ENCODE results near the gene MTF1. TPM values are rescaled to one million over a fixed set of nuclear protein-coding genes. Genes with fewer than 3 reads are reported as not detected.

MTF1 gene
- total RNA-seq, 1 donor from 2014 or later: 31.7 TPM

DNA sequence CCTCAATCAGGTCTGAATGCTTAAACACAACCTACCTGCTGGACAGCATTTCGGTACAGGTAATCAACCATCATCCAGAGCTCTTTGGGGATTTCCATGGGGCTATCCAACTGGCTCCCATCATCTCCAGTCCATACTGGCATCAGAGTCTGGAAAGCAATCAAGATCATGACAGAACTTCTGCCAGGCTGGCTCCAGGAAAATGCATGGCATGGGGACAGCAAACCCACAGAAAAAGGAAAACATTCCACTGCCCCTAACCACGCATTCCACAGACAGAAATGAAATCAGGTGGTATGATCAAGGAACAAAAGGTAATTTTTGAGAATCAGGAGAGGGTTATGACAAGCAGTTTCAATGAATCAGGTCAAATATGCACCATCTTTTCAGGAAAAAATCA is 9.1 kb upstream of the MTF1 start:
- intact Hi-C loops (cut with micrococcal nuclease): no loop called here

DNA sequence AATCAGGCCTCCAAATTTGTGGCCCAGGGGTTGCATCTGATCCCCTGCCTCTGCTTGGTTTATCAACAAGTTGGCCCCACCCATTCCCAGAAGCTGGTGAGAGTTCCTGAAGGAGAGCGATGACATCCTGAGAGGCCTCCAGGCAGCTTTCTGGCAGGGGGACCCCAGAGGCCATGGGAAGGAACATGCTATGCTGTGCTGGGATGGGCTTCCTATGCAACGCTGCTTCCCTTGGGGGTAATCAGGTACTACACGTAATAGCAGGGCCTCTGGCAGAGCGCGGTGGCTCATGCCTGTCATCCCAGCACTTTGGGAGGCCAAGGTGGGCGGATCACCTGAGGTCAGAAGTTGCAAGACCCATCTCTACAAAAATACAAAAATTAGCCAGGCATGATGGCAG is 8.4 kb upstream of the MTF1 start:
- intact Hi-C loops (cut with micrococcal nuclease): no loop called here

DNA sequence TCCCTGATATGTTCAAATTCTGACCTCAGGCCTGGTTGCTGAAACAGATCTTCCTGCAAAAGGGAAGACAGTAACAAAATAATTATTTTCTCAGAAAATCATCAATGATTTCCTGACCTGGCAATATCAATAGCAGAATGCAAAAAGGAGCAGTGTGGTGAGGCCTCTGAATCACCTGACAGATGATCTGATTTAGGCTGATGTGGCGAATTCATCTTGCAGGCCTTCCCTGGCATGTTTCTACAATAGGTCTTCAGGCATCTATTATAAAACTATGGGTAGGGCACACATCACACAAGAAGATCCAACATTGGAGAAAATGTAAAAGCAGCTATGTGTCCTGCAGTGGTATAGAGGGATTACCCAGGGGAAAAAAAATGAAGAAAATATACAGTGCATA is 7.1 kb upstream of the MTF1 start:
- intact Hi-C loops (cut with micrococcal nuclease): no loop called here

DNA sequence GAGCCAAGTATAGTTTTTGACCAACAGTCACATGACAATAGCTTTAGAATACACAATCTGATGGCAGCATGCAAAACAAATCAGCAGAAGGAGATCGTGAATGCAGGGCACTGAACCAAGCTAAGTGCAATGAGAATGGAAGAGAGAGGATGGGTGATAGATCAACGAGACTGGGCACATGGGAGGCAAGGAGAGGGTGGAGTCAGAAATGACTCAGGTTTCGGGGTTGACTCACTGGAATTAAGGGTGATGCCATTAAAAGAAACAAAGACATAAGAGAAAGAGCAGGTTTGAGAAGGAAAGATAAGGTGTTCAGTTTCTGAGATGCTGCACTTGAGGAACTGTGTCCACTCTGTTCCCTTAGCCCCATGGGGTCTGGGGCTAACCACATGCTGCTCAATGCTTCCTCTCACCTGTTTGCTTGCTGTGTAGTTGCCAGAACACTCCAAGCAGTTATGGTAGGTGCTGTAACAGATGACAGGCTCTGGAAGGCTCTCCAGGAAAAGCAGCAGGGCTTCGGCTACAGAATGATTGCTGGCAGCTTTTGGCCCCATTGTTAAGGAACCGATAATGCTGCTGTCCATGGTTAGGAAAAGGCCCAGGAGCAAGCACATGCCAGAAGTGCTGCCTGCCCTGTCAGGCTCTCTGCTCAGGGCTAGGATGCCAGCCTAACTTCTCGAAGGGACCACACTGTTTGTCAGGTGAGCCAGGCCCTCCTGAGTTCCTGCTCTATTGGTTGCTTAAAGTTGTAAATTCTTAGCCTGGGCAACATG is 6.1 kb upstream of the MTF1 start:
- intact Hi-C loops (cut with micrococcal nuclease): no loop called here

DNA sequence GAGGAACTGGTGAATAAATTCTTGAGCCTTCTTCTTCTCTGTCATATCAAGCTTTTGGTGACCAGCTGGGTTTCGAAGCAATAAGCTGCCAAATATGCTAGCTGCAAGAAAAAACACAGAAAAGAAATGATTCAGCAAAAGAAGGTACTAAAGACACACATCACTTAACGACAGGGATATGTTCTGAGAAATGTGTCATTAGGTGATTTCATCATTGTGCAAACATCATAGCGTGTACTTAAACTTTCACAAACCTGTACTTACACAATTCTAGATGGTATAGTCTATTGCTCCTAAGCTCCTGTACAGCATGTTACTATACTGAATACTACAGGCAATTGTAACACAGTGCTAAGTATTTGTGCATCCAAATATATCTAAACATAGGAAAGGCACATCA is 2.9 kb upstream of the MTF1 start:
- intact Hi-C loops (cut with micrococcal nuclease): loop anchor here (5.0 kb wide), 1 partner anchor 1010 kb away; the partner anchor contains the start of gene MYCBP

DNA sequence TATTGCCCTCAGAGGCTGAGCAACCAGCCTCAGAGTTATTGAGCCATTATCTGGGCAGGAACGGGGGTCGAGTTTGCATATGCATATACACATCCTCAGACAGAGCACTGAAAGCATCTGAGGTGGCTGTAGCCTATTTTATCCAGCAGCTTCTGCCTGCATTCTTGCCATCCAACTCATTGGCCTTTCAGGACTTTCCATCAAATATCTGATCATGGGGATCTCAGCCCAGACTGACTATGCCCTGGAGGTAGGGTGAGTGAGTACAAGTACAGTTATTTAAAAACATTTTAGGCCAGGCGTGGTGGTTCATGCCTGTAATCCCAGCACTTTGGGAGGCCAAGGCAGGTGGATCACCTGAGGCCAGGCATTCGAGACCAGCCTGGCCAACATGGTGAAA is 1.8 kb upstream of the MTF1 start:
- intact Hi-C loops (cut with micrococcal nuclease): loop anchor here (5.0 kb wide), 1 partner anchor 1011 kb away; the partner anchor contains the start of gene MYCBP

DNA sequence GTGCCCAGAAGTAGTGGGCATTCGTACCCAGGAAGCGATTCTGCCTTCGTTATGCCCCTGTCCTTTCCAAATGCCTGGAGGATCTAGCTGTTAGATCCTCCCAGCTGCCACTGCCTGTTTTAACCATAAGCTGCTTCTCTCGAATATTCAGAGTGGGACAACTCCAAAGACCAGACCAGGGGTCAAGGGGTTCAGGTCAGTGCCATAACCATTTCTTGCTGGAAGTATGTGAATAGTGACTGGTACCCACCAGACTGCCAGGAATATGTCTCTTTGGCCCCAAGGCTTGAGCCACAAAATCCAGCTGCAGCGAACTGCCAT is 914 bp upstream of the MTF1 start:
- intact Hi-C loops (cut with micrococcal nuclease): loop anchor here (1.0 to 5.0 kb wide), 4 partner anchors 49 to 1012 kb away; partner anchors contain the start of genes MYCBP and SF3A3

DNA sequence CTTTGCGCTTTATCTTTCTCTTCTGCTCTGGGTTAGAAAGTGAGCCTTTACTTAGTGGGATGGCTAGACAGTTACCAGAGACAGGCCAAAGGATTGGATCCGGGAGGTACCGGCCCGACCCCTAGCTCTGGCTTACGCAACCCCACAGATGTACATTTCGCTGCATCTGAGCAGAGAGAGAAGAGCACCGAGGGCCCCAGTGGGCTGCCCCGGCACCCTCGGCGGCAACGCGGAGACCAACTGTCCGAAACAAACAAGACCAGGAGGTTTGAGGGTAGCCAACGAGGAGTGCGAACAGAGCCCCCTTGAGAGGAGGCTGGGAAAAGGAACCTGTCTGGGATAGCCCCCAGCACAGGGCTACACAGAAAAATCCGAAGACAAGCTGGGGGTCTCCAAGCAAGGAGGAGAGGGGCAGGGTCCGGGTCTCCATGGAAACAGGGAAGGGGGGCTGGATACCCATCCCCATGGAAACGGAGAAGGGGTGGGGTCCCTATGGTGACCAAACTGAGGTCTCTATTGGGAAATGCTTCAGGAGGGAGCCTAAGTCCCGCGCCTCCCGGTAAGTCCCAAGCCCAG is 373 bp downstream of the MTF1 start:
- intact Hi-C loops (cut with micrococcal nuclease): loop anchor here (1.0 to 5.0 kb wide), 9 partner anchors 8 to 976 kb away; partner anchors contain the start of genes C1orf122, CDCA8, GNL2 and INPP5B

DNA sequence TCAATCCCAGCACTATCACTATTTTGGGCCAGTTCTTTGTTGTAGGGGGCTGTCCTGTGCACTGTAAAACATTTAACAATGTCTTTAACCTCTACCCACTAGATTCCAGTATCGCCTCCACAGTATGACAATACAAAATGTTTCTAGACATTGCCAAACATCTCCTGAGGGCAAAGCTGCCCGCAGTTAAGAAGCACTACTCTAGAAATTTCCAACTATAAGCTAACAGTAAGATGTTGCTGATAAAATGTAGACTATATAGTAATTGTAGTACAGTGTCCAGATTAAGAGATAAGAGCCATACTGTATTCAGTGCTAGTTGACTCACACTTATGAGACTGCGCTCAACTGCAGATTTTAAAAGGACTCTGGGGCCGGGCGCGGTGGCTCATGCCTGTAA is 5.0 kb downstream of the MTF1 start:
- intact Hi-C loops (cut with micrococcal nuclease): no loop called here

DNA sequence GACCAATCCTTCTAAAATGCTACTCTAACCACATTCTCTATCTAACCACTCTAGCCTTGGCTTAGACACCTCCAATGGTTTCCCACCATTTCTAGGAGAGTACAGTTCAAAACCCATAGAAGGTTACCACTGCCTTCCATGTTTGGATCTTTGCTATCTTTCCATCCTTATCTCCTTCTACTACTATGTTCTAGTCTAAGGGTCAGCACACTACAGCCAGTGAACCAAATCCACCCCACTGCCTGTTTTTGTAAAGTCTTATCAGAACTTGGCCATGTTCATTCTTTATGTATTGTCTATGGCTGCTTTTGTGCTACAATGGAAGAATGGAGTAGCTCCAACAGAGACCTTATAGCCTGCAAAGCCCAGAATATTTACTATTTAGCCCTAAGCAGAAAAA is 6.2 kb downstream of the MTF1 start:
- intact Hi-C loops (cut with micrococcal nuclease): no loop called here

DNA sequence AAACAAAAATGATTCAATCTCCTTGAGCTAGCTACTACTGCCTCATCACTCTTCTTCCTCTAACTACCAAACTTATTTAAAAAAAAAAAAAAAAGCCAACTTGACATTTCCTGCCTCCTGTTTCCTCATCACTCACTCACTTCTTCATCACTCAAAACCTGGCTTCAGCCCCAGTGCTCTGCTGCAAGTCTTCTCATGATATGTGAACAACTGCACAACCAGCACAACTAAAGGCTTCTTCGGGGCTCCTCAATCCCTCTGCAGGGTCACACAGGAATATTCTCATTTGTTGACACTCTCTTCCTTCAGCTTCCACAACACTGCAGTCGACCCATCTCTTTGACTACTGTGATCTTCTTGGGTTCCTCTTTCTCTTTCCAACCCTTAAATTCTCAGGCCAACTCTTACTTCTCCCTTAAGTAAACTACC is 7.6 kb downstream of the MTF1 start:
- intact Hi-C loops (cut with micrococcal nuclease): loop anchor here (1.0 to 2.0 kb wide), 2 partner anchors 8 to 41 kb away; partner anchors contain the start of gene MTF1

DNA sequence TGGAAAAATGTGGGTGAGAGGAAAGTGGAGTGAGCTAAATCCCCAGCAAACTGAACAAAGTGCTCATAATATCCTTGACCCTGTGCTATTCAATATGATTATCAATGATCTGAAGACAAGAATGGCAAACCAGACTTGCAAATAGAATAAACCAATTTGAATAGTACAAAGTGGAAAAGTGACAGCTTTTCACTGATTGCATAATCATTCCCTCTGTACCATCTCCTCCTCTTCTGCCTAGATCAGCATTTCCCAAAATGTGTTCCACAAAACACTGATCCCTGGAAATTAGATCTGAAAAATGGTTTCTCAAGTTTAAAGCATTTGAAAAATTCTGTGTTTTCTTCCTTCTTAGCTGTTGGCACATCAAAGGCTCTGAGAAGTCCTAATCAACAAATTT is 8.1 kb downstream of the MTF1 start:
- intact Hi-C loops (cut with micrococcal nuclease): loop anchor here (1.0 to 2.0 kb wide), 2 partner anchors 8 to 40 kb away; partner anchors contain the start of gene MTF1

DNA sequence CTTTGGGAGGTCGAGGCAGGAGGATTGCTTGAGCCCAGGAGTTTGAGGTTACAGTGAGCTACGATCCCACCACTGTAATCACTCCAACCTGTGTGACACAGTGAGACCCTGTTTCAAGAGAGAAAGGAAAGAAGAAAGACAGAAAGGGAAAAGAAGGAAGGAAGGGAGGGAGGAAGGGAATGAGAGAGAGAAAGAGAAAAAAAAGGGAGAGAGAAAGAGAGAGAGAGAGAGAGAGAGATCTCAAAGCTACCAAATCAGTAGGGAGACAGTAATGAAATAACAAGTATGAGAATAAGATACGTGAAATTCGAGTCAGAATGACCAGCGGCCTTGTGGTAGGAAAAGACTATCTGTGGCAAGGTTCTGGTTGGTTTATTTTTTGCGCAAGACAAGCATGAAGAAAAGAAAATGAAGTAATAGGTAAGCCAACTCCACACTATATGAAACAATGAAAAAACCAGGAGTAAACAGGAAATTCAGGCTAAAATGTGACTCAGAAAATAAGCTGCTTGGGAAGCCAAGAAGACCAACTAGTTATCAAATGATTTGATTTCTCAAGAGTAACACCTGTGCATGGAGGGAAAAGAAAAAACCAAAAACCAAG is 8.9 kb downstream of the MTF1 start:
- intact Hi-C loops (cut with micrococcal nuclease): loop anchor here (2.0 kb wide), 1 partner anchor 40 kb away; no protein-coding TSS in a partner anchor

DNA sequence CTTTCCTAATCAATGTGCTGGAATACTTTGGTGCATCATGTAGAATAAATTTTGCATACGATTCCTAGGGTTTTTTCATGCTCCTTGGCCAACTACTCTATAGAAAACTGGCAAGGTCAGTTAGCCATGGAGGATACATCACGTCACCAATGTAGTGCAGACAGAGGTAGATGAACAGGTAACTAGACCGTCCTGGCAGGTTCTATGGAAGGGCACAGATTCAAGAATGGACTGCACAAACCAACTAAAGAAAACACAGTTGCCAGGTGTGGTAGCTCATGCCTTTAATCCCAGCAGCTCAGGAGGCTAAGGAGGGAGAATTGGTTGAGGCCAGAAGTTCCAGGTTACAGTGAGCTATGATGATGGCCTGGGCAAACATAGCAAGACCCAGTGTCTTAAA is 9.9 kb downstream of the MTF1 start:
- intact Hi-C loops (cut with micrococcal nuclease): no loop called here

DNA sequence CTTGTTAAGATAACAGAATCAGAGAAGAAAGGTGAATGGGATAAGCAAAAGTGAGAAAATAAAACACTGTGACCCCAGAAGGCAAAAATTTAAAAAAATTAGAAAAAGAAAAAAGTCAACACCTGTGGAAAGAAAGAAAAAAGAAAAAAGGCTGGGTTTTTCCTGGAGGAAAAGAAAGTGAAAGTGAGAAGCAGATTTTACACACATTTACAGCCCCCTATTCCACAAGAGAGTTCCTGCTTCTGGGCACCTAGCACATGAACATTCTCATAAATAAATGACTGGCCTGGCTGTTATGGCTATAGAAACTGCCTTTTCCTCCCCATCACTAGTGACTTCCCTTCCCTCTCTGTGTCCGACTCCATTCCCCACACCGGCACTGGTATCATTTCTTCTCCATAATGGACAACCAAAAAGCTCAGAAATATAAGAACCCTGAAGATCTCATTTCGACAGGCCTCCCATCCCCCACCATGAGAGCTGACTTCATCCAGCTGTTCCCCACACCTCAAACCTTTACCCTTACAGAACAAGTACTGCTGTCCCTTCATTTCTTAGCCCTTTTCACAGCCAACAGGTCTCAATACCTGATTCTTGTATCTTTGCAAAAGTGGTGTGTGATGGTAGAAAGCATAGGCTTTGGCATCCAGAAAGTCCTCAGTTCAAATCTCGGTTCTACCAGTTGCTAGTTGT is 12.6 kb downstream of the MTF1 start:
- intact Hi-C loops (cut with micrococcal nuclease): no loop called here

DNA sequence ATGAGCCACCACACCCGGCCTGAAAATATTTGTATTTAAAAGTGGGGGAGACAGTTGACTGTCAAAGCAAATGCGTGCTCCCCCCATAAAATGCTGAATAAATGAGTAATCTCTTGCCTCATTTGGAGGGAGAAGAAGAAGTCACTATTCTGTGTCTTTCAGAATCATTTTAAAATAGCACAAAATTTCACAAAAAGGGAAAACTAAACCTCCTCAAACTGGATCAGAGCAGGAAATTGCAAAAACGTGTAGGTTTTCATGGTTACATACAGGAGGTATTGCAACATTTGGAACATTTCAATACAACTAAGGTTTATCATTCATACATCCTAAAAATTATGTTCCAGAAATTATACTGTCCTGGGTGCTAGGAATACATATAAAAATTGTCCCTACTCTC is 13.6 kb downstream of the MTF1 start:
- intact Hi-C loops (cut with micrococcal nuclease): no loop called here

DNA sequence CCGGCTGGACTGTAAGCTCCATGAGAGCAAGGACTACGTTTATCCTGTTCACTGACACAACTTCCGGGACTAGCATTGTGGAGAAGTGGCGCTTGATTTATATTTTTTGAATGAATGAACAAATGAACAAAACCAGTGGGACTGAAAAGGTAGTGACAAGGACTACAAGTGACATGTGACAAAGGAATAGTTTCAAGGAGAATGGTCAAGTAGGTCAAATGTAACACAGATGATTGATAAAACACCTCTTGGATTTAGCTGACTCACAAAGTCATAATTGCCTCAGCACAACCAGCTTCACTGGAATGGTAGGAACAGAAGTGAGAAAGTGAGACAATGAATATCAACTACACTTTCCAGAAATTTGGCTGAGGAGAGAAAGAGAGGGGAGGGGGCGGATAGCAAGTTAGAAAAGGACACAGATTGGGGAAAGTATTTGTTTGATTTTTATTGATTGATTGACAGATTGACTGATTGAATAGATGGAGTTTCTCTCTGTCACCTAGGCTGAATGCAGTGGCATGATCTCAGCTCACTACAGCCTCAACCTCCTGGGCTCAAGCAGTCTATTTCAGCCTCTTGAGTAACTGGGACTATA is 14.2 kb downstream of the MTF1 start:
- intact Hi-C loops (cut with micrococcal nuclease): no loop called here

DNA sequence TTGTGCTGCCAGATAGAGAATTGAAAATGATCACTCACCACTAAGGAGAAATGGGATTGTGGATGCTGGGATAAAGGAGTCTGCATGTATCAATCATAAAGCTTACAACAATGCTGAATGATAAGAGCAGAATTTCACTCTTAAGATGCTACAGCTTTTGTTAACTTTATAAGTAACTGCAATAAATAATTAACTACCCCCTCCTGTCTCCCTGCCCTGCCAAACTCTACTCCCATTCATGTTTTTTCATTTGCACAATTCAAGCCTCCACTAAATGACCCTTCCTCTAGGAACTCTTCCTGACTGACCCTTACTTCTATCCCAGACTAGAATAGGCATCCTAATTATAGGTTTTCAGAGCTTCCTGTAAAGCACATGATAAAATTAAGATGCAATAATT is 14.9 kb downstream of the MTF1 start:
- intact Hi-C loops (cut with micrococcal nuclease): no loop called here

DNA sequence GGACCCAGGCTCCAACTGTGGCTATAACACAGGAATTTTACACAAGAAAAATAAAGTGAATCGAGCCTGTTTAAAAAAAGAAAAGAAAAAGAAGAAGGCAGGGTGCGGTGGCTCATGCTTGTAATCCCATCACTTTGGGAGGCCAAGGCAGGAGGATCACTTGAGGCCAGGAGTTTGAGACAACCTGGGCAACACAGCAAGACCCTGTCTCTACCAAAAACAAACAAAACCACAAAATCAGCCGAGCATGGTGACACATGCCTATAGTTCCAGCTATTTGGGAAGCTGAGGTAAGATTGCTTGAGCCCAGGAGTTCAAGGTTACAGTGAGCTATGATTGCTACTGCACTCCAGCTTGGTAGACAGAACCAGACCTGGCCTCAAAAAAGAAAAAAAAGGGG is 17.7 kb downstream of the MTF1 start:
- intact Hi-C loops (cut with micrococcal nuclease): no loop called here

DNA sequence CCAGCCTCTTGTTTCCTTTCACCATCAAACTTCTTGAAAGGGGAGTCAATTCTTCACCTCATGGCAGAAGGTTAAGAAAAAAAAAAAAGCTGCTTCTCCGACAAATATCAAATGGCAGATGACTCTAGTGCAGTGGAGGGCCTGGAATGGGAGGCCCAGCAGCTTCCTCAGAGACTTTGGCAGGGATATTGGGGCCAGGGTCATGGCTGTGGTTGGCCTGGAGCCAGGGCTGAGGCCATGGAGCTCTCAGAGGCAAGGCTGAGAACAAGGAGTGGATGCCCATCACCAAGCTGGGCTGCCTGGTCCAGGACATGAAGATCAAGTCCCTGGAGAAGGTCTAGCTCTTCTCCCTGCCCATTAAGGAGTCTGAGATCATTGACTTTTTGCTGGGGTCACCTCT is 18.7 kb downstream of the MTF1 start:
- intact Hi-C loops (cut with micrococcal nuclease): no loop called here

DNA sequence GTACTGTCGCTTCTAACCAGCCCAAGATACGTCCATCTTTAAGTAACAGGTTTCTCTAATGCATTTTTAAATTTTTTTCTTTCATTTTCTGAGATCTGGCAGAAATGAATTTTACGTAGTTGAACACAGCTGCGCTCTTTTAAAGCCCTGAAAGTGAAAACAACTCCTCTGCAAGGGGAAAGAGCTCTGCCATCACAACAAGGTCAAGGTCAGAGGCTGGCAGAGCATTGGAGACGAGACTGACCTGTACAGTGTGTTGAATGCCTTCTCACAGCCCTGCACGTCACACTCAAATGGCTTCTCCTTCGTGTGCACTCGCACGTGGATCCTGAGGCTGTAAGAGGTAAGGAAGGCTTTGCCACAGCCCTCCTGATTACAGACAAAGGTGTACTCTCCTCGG is 19.7 kb downstream of the MTF1 start:
- intact Hi-C loops (cut with micrococcal nuclease): no loop called here
